Measurements from ENCODE around the gene TM9SF4. TPM values are rescaled to one million over a fixed set of nuclear protein-coding genes. Genes with fewer than 3 reads are reported as not detected.

The TM9SF4 gene
- total RNA-seq, 2 experiments from 2014 or later = 22.4 to 24.5 TPM

- ATAC-seq (ENCODE audit: poor library complexity) = no peak
- ChIA-PET POLR2A (no interaction called here), CTCF (no interaction called here)
Observed at GRCh38 chr20:32164984-32165735, 55.6 kb downstream of the TM9SF4 start.

GRCh38 chr20:32165836-32166545 is 56.5 kb downstream of the TM9SF4 start:
- ChIA-PET POLR2A (no interaction called here), CTCF (no interaction called here)
- no peak overlapping the region for H3K4me3 Mint-ChIP-seq
- no peak overlapping the region for H3K4me3 ChIP-seq (ENCODE audit: low read length)
- no peak overlapping the region for H3K27ac ChIP-seq (ENCODE audit: low read depth in 1 of 2, low read length in 2 of 2)
- H3K9me3 Mint-ChIP-seq = no peaks in the 10 kb centered on the region
- H3K36me3 ChIP-seq (ENCODE audit: insufficient read depth, low read length) = peaks cover 46% of the 10 kb centered on the region
- no peaks in the 10 kb centered on the region for H3K4me1 ChIP-seq (ENCODE audit: insufficient read depth, low read length)
- intact Hi-C loops (cut with DNase I, micrococcal nuclease) = no loop called here
- H3K27me3 ChIP-seq (ENCODE audit: control insufficient read depth in 1 of 2, insufficient read depth in 2 of 2, low read length in 2 of 2) = no peaks in the 10 kb centered on the region
- no peaks in the 10 kb centered on the region for H3K27me3 Mint-ChIP-seq
- TF ChIP-seq CTCF (IDR thresholded peaks at IDR 0.05) = no peak
- no peak overlapping the region for H3K27ac Mint-ChIP-seq
- H3K4me1 Mint-ChIP-seq (ENCODE audit: low read depth) = no peaks in the 10 kb centered on the region
- H3K36me3 Mint-ChIP-seq (ENCODE audit: low read depth) = peaks cover 66% of the 10 kb centered on the region
- ATAC-seq (ENCODE audit: poor library complexity) (no peak), DNase-seq (no peak)
- no peaks in the 10 kb centered on the region for H3K9me3 ChIP-seq (ENCODE audit: control insufficient read depth in 1 of 2, insufficient read depth in 1 of 2, low read length in 2 of 2)

More at GRCh38 chr20:32164984-32165735, 55.6 kb downstream of the TM9SF4 start:
- Mint-ChIP-seq H3K4me3 (no peak overlapping the region), H3K27me3 (no peaks in the 10 kb centered on the region), H3K9me3 (no peaks in the 10 kb centered on the region), H3K4me1 (ENCODE audit: low read depth) (no peaks in the 10 kb centered on the region), H3K36me3 (ENCODE audit: low read depth) (peaks cover 72% of the 10 kb centered on the region), H3K27ac (no peak overlapping the region)
- Histone ChIP-seq H3K4me1 (ENCODE audit: insufficient read depth, low read length) (no peaks in the 10 kb centered on the region), H3K9me3 (ENCODE audit: control insufficient read depth in 1 of 2, insufficient read depth in 1 of 2, low read length in 2 of 2) (no peaks in the 10 kb centered on the region), H3K27me3 (ENCODE audit: control insufficient read depth in 1 of 2, insufficient read depth in 2 of 2, low read length in 2 of 2) (no peaks in the 10 kb centered on the region), H3K36me3 (ENCODE audit: insufficient read depth, low read length) (peaks cover 52% of the 10 kb centered on the region), H3K27ac (ENCODE audit: low read depth in 1 of 2, low read length in 2 of 2) (no peak overlapping the region), H3K4me3 (ENCODE audit: low read length) (no peak overlapping the region)
- DNase-seq = no peak
- intact Hi-C loops (cut with DNase I, micrococcal nuclease) = no loop called here
- TF ChIP-seq CTCF (IDR thresholded peaks at IDR 0.05) = no peak

GRCh38 chr20:32167552-32167951 is 58.0 kb downstream of the TM9SF4 start:
- ChIA-PET CTCF (no interaction called here), POLR2A (no interaction called here)
- peaks cover 50% of the 10 kb centered on the region for H3K36me3 Mint-ChIP-seq (ENCODE audit: low read depth)
- Histone ChIP-seq H3K36me3 (ENCODE audit: insufficient read depth, low read length) (peaks cover 31% of the 10 kb centered on the region), H3K27ac (ENCODE audit: low read depth in 1 of 2, low read length in 2 of 2) (no peak overlapping the region), H3K4me1 (ENCODE audit: insufficient read depth, low read length) (no peaks in the 10 kb centered on the region), H3K4me3 (ENCODE audit: low read length) (no peak overlapping the region), H3K27me3 (ENCODE audit: control insufficient read depth in 1 of 2, insufficient read depth in 2 of 2, low read length in 2 of 2) (no peaks in the 10 kb centered on the region), H3K9me3 (ENCODE audit: control insufficient read depth in 1 of 2, insufficient read depth in 1 of 2, low read length in 2 of 2) (no peaks in the 10 kb centered on the region)
- no peaks in the 10 kb centered on the region for H3K4me1 Mint-ChIP-seq (ENCODE audit: low read depth)
- ATAC-seq (ENCODE audit: poor library complexity) = no peak
- no peak for DNase-seq
- H3K4me3 Mint-ChIP-seq = no peak overlapping the region
- intact Hi-C loops (cut with DNase I, micrococcal nuclease) = no loop called here
- H3K9me3 Mint-ChIP-seq = no peaks in the 10 kb centered on the region
- TF ChIP-seq CTCF (IDR thresholded peaks at IDR 0.05) = no peak
- H3K27ac Mint-ChIP-seq = no peak overlapping the region
- H3K27me3 Mint-ChIP-seq = no peaks in the 10 kb centered on the region

Measured in CD4-positive, alpha-beta T cell (primary cell).